NCI-H1694 treated with DMSO at 0.1 percent for 48 hours (cell line): ENCODE measurements around the gene CCDC38.

ENCODE experiments used
- DNase-seq: peaks from one replicate; lab custom pipeline; 2025; lab: John Stamatoyannopoulos, UW

CCDC38 gene

DNA sequence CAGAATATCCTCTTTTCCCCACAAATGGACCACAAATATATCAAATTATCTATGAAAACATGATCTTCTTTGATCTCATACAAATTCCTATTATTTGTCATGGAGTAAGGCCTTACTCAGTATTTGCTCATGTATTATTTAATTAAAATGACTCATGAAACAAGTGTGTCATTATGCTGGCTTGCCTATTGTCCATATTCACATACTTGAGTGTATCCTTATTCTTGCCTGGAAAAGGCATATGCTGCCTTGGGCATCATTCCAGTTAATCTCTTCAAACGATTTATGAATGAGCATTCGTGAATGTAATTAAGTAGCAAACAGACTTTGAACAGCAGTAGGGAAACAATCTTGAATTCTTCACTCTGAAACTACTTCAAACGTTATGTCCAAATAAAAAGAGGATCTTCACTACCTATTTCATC is 106.2 kb downstream of the CCDC38 start:
- DNase-seq: no peak

DNA sequence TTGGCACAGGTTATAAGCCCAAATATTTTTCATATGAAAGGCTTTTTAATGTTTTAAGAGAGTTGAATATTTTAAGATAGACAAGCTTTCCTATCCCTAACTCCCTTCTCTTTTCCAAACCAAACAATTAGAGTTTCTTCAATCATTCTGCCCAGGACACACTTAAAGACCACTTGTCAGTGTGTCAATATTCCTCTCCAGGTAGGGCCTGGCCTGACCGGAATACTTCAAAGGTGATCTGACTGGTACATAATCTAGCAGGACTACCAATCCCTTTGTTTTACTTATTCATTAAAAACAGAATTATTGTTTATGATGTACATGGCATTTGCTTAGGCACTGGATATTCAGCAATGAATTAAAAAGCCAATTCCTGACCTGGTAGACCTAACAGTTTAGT is 107.8 kb downstream of the CCDC38 start:
- no peak for DNase-seq

DNA sequence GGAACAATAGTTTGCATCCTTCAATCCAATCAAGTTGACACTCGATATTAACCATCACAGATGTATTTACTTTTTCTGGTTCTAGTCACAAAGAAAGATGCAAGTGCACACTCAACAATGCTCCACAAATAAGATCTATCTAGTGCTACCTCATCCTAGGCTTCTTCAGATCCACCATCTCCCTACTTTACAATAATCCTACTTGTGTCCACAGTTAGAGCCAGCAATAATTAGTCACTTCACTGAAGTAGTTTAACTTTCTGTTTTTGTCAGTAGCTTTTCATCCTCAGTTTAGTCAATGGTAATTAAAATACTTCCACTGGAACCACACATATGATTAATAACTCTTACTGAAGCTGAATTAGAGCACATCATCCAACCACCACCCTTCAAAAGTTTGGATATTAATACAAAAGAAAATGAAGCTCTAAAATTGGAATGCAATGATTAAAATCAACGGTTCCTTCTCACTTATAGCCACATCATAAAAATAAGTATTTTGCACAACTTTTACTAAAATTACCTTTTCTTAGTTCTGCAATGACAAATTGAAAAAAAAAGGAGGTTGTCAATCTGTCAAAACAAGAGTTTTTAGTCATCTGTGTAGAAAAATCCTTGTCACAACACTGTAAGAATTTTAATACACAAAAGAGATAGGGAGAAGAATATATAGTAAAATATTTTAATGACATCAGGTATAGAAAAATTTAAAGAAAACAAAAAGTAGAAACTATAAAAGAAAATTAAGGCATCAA is 111.9 kb downstream of the CCDC38 start:
- no peak for DNase-seq

DNA sequence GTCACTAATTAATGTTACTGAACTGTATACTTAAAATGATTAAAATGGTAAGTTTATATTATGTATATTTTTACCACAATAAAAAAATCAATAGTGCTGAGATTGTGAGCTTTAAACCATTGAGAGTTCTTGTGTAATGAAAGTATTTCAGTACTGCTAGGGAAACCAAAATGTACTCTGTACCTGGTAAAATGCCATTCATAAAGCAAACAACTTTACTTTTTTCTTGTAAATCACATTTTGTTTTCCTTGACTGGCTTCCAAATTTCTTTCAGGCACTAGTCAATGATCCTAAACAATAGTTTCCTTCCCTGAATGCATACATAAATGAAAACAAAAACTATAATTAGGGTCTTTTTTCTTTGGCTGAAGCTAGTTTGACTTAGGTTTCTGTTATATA is 113.0 kb downstream of the CCDC38 start:
- DNase-seq: no peak

DNA sequence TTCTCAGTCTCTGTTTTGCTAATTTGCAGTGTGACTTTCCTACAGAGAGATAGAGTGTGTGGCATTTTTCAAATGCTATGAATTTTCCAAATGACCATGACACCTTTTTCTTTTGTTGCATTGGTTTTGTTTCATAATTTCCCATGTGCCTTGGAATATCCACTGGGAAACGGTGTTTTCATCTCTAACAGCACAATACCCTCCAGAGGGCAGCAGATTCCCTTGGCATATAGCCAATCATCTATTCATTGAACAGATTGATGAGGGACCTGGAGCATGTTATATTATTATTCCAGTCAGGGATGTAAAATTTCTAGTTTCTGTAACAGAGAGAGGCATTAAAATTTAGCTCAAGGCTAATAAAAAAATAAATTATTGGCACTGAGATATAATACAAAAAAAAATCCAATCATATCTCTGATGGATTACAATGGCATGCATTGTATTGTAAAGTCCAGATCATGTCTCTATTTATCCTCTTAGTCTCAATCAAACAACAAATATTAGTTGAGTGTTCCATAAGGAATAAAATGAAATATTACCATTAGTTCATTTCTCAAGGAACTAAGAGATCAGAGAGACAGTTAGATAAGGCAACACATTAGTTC is 122.2 kb downstream of the CCDC38 start:
- peak; percentile 70 for DNase-seq
